ENCODE results near the gene RPL13A. TPM values are rescaled to one million over a fixed set of nuclear protein-coding genes. Genes with fewer than 3 reads are reported as not detected.

The RPL13A gene
- 3,723 to 4,607 TPM (median 4,089 TPM) in 5 replicates for total RNA-seq (2022; extraction: Qiagen RNA extraction; ENCODE audit: low read depth)

DNA sequence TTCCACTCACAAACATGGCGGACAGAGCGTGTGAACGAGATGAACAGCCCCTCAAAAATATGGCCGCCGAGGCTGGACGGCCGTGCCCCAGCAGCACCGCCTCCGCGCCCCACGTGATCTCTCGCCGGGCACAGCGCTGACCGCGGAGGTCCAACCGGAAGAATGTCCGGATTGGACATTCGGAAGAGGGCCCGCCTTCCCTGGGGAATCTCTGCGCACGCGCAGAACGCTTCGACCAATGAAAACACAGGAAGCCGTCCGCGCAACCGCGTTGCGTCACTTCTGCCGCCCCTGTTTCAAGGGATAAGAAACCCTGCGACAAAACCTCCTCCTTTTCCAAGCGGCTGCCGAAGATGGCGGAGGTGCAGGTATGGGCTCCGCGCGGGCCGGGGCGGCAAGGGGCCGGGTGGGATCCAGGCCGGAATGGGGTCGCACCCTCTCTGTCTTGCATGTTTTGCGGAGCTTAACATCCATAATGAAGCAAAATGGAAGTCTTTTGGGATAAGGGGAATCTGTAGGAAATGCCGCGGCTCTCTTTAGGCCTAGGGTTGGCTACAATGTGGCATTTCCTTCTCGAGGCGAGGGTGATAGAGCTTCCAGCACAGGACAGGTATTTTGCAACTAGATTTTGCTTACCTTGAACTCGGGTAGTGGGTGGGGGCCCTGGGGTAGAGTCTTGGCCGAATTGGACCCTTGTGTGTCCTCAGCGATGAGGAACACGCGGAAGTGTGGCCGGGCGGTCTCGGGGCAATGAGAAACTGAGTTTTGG, at the start of gene RPL13A:
Gene RPL13A, plus strand, starts transcription at position 332 of the 769 bp plus-strand sequence. Its CDS starts 22 bp downstream, at position 354.

DNA sequence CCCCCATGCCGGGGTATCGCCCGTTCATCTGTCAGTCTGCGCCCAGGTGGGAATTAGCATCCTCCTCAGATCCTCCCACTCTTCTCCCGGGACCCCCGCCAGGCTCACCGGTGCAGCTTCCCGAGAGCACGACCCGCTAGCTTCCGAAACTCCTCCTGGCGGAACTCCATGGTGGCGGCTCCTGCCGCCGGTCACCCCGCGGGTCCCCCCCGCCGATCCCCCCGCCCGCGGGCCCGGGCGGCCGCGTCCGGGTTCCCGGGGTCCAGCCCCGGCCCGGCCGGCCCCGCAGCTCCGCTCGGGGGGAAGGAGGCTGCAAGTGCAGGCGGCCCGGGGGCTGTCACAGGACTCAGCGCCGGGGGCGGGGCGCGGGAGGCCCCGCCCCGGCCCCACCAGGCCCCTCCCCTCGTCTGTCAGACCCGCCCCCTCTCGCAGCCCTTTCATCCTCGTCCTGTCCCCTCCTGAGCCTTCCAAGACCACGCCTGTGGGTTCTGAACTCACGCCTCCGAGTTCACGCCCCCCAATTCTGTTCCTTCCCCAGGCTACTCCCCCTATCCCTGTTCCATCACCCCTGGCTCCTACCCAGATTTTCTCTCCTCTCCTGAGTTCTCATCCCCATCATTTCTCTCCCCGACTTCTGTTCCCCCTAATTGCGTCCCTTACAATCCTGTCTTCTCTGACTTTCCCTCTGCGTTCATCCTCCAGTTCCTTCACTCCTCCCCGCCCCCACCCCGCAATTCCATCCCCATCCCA, 46.0 kb upstream of the RPL13A start, which contains the start of gene SLC17A7:
Gene SLC17A7, minus strand, starts transcription at position 318 of the 750 bp plus-strand sequence. Its CDS starts 148 bp downstream, at position 170.

DNA sequence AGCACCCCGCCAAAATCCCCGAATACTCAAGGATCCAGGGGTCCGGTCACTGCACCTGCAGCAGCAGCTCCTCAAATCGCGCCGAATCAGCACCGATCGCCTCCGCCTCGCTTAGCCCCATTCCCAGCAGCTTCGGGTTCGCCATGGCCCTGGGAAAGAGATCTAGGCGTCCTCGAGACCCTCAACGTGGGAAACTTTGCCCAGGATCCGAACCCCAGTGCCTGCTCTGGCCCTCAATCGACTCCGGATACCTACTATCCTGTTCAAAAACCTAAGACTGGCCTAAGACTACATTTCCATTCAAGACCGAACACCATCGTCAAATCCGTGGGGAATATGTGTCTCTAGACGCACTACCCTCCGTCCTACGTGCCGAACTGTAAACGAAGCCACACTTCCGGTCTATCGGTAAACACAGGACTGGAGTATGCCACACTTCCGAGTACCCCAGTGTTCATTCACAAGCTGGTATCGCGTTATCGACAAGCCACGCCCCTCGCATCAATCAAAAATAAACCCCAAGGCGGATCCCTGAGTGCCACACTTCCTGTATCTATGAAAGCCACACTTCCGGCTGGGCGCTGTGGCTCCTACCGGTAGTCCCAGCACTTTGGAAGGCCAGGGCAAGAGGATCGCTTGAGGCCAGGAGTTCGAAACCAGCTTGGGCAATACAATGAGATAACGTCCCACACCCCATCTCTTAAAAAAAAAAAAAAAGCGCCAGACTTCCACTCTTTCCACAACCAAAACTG, 35.8 kb upstream of the RPL13A start, which contains the start of gene PIH1D1:
Gene PIH1D1, minus strand, starts transcription at position 385 of the 752 bp plus-strand sequence. Its CDS starts 240 bp downstream, at position 145.

DNA sequence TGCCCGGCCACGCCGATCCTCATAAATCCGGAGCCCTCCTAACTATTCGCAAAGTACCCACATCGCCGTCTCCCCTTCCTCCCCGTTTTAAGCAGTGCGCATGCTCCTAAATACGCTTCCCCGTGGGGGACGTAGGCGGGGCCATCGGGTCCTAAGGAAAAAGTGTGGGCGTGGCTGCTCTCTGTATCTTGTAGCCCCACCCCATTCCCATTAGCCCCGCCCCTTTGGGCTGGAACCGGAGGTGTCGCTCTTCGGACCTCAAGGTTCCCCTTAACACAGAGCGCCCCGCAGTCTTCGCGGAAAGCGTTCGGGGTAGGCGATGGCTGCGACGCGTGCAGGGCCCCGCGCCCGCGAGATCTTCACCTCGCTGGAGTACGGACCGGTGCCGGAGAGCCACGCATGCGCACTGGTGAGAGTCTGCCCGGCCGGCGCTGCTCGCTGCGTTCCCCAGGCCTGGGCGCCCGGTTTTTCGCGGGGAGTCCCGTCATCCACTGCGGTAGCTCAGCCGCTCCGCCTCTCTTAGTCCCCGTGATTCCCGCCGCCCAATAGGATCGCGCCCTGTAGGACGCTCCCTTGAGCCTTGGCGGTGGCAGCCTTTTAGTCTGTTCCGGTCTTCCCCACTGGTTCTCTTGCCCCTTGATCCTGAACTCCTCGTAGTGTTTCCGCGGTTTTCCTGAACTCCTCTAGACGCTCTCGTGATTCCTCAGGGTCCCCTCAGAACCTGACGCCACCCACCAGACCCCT, 34.2 kb upstream of the RPL13A start, which contains the start of gene ALDH16A1:
Gene ALDH16A1, plus strand, starts transcription at position 213 of the 744 bp plus-strand sequence. Its CDS starts 107 bp downstream, at position 320.

DNA sequence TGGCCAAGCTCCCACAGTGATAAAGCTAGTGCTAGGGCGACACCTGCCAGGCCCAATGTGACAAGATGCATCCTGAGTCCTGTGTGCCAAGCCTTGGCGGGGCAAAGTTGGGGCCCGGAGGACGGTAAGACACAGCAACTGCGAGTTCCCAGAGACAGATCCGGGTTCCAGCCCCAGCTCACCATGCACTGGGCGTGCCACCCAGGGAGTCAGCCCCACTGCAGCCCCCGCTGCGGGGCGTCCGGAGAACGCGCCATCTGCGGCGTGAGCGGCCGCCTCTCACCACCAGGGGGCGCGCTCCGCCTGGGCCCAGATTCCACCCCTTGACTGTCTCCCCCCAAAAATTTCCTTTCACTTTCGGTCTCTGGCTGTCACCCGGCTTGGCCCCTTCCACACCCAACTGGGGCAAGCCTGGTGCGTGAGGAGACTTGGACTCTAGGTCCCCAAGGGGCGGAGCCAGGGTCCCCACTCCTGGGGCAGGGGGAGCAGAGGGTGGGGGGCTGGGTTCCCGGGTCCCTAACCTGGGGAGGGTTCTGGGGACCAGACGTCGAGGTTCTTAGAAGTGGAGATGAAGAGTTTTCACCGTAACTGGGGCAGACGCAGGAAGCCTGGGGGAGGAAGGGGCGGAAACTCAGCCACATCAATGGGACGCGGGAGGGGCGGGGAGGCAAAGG, 13.4 kb upstream of the RPL13A start, which contains the start of gene FLT3LG:
Gene FLT3LG, plus strand, starts transcription at position 348 of the 674 bp plus-strand sequence. CDS start 425 bp downstream, outside the sequence.

Other genes with a start within 250 kb of the RPL13A start
- gene SLC6A16, start 162.4 kb upstream of the RPL13A start, total RNA-seq (2022; extraction: Qiagen RNA extraction; ENCODE audit: low read depth): 0.62 to 1.6 TPM (median 0.81 TPM) in 5 replicates
- gene CD37, start 152.2 kb upstream of the RPL13A start, total RNA-seq (2022; extraction: Qiagen RNA extraction; ENCODE audit: low read depth): not detected in 5 replicates
- gene TEAD2, start 125.2 kb upstream of the RPL13A start, total RNA-seq (2022; extraction: Qiagen RNA extraction; ENCODE audit: low read depth): 12.6 to 19.1 TPM (median 17.7 TPM) in 5 replicates
- gene DKKL1, start 123.7 kb upstream of the RPL13A start, total RNA-seq (2022; extraction: Qiagen RNA extraction; ENCODE audit: low read depth): 0.70 to 1.1 TPM (median 0.89 TPM) in 5 replicates
- gene KASH5, start 99.4 kb upstream of the RPL13A start, total RNA-seq (2022; extraction: Qiagen RNA extraction; ENCODE audit: low read depth): 0.33 TPM in 1 of 5 replicates, not detected in the others
- 0.46 TPM in 1 of 5 replicates, not detected in the others for gene PTH2, start 64.2 kb upstream of the RPL13A start, total RNA-seq (2022; extraction: Qiagen RNA extraction; ENCODE audit: low read depth)
- gene GFY, start 62.2 kb upstream of the RPL13A start, total RNA-seq (2022; extraction: Qiagen RNA extraction; ENCODE audit: low read depth): 0.08 to 0.30 TPM (median 0.14 TPM) in 5 replicates
- 0.51 to 0.57 TPM (median 0.53 TPM) in 5 replicates for gene SLC17A7, start 46.1 kb upstream of the RPL13A start, total RNA-seq (2022; extraction: Qiagen RNA extraction; ENCODE audit: low read depth)
- gene PIH1D1, start 35.8 kb upstream of the RPL13A start, total RNA-seq (2022; extraction: Qiagen RNA extraction; ENCODE audit: low read depth): 89.3 to 95.7 TPM (median 93.6 TPM) in 5 replicates
- 19.5 to 25.6 TPM (median 23.9 TPM) in 5 replicates for gene ALDH16A1, start 34.4 kb upstream of the RPL13A start, total RNA-seq (2022; extraction: Qiagen RNA extraction; ENCODE audit: low read depth)
- gene FLT3LG, start 13.4 kb upstream of the RPL13A start, total RNA-seq (2022; extraction: Qiagen RNA extraction; ENCODE audit: low read depth): 0.69 to 1.8 TPM (median 1.4 TPM) in 5 replicates
- gene RPS11, start 8.8 kb downstream of the RPL13A start, total RNA-seq (2022; extraction: Qiagen RNA extraction; ENCODE audit: low read depth): 3,748 to 4,968 TPM (median 3,902 TPM) in 5 replicates
- gene FCGRT, start 25.1 kb downstream of the RPL13A start, total RNA-seq (2022; extraction: Qiagen RNA extraction; ENCODE audit: low read depth): 21.0 to 33.8 TPM (median 29.8 TPM) in 5 replicates
- gene RCN3, start 40.4 kb downstream of the RPL13A start, total RNA-seq (2022; extraction: Qiagen RNA extraction; ENCODE audit: low read depth): 1.2 to 2.3 TPM (median 2.1 TPM) in 5 replicates
- gene NOSIP, start 92.9 kb downstream of the RPL13A start, total RNA-seq (2022; extraction: Qiagen RNA extraction; ENCODE audit: low read depth): 91.1 to 111 TPM (median 104 TPM) in 5 replicates
- gene PRRG2, start 93.7 kb downstream of the RPL13A start, total RNA-seq (2022; extraction: Qiagen RNA extraction; ENCODE audit: low read depth): 0.45 to 0.95 TPM (median 0.87 TPM) in 5 replicates
- gene PRR12, start 103.6 kb downstream of the RPL13A start, total RNA-seq (2022; extraction: Qiagen RNA extraction; ENCODE audit: low read depth): 28.9 to 36.4 TPM (median 34.4 TPM) in 5 replicates
- 112 to 160 TPM (median 157 TPM) in 5 replicates for gene RRAS, start 152.5 kb downstream of the RPL13A start, total RNA-seq (2022; extraction: Qiagen RNA extraction; ENCODE audit: low read depth)
- gene SCAF1, start 154.6 kb downstream of the RPL13A start, total RNA-seq (2022; extraction: Qiagen RNA extraction; ENCODE audit: low read depth): 47.8 to 68.4 TPM (median 63.0 TPM) in 5 replicates
- 85.2 to 107 TPM (median 102 TPM) in 5 replicates for gene IRF3, start 178.2 kb downstream of the RPL13A start, total RNA-seq (2022; extraction: Qiagen RNA extraction; ENCODE audit: low read depth)
- gene BCL2L12, start 178.3 kb downstream of the RPL13A start, total RNA-seq (2022; extraction: Qiagen RNA extraction; ENCODE audit: low read depth): 55.5 to 73.8 TPM (median 71.1 TPM) in 5 replicates
- 397 to 431 TPM (median 408 TPM) in 5 replicates for gene PRMT1, start 189.7 kb downstream of the RPL13A start, total RNA-seq (2022; extraction: Qiagen RNA extraction; ENCODE audit: low read depth)
- gene ADM5, start 202.0 kb downstream of the RPL13A start, total RNA-seq (2022; extraction: Qiagen RNA extraction; ENCODE audit: low read depth): 3.7 to 6.1 TPM (median 5.6 TPM) in 5 replicates
- 10.9 to 14.2 TPM (median 13.2 TPM) in 5 replicates for gene CPT1C, start 203.5 kb downstream of the RPL13A start, total RNA-seq (2022; extraction: Qiagen RNA extraction; ENCODE audit: low read depth)